ENCODE measurements around the gene ANXA11.
"Not testable (repeated sequence)": the region's sequence is repeated elsewhere in the genome, so short reads cannot be mapped to it uniquely, and the experiment has no call there.

- TF ChIP-seq, protein P1, sequence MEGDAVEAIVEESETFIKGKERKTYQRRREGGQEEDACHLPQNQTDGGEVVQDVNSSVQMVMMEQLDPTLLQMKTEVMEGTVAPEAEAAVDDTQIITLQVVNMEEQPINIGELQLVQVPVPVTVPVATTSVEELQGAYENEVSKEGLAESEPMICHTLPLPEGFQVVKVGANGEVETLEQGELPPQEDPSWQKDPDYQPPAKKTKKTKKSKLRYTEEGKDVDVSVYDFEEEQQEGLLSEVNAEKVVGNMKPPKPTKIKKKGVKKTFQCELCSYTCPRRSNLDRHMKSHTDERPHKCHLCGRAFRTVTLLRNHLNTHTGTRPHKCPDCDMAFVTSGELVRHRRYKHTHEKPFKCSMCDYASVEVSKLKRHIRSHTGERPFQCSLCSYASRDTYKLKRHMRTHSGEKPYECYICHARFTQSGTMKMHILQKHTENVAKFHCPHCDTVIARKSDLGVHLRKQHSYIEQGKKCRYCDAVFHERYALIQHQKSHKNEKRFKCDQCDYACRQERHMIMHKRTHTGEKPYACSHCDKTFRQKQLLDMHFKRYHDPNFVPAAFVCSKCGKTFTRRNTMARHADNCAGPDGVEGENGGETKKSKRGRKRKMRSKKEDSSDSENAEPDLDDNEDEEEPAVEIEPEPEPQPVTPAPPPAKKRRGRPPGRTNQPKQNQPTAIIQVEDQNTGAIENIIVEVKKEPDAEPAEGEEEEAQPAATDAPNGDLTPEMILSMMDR (IDR thresholded peaks at IDR 0.05): not testable (repeated sequence)
- not testable (repeated sequence) for TF ChIP-seq POLR2A (IDR thresholded peaks at IDR 0.05)
These were observed 29.2 kb upstream of the ANXA11 start for GRCh38 chr10:80234331-80235235.
